Peyer's patch (tissue), 4 donors: ENCODE measurements around the gene PRR5.

ENCODE experiments used
- POLR2A ChIP-seq, 2 donors: fragments of 450-650 bp; IDR thresholded peaks; one replicate each; pipeline ENCODE4 v1.5.1; 2017; ENCODE audit warnings: antibody characterized with exemption in 2 of 2, mild to moderate bottlenecking in 2 of 2, moderate library complexity in 2 of 2
- TF ChIP-seq, protein P1 (sequence below), 6 experiments: fragments of 450-650 bp in 4 of 6; fragments of 200-600 bp in 2 of 6; sonication (generic) in 1 of 6; IDR thresholded peaks; one replicate each; pipeline ENCODE4 v1.5.1; 2017 to 2019; ENCODE audit warnings: antibody characterized with exemption in 6 of 6, mild to moderate bottlenecking in 3 of 6, moderate library complexity in 1 of 6

DNA sequence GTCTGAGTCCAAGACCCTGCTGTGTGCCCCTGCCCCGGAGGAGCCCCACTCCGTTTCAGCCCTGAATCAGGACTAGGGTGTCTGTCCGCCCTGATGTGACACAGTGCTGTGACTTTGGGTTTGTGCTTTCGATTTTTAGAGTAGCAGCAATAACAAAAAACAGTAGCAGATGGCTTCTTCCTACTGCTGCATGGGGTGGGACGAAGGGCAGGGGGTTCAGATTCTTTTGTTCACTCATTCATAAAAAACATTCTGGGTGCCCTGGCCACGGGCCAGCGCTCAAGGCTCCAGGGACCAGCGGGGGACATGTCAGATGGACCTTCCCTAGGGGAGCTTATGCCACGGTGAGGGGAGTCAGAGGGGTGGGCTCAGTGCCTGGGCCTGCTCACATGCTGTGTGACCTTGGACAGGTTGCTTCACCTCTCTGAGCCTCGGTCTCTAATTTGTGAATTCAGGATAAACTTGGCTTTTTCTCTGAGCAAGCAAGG lies 24.6 kb upstream of the PRR5 start:
- TF ChIP-seq, protein P1, sequence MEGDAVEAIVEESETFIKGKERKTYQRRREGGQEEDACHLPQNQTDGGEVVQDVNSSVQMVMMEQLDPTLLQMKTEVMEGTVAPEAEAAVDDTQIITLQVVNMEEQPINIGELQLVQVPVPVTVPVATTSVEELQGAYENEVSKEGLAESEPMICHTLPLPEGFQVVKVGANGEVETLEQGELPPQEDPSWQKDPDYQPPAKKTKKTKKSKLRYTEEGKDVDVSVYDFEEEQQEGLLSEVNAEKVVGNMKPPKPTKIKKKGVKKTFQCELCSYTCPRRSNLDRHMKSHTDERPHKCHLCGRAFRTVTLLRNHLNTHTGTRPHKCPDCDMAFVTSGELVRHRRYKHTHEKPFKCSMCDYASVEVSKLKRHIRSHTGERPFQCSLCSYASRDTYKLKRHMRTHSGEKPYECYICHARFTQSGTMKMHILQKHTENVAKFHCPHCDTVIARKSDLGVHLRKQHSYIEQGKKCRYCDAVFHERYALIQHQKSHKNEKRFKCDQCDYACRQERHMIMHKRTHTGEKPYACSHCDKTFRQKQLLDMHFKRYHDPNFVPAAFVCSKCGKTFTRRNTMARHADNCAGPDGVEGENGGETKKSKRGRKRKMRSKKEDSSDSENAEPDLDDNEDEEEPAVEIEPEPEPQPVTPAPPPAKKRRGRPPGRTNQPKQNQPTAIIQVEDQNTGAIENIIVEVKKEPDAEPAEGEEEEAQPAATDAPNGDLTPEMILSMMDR (IDR thresholded peaks at IDR 0.05), result no peak
- no peak for TF ChIP-seq POLR2A (IDR thresholded peaks at IDR 0.05)
